NCI-H748 treated with DMSO at 0.1 percent for 48 hours (cell line): ENCODE measurements around the gene VAMP2.
"Not testable (repeated sequence)": the region's sequence is repeated elsewhere in the genome, so short reads cannot be mapped to it uniquely, and the experiment has no call there.

Experiments
- DNase-seq: peaks from one replicate; lab custom pipeline; 2025; lab: John Stamatoyannopoulos, UW

Gene VAMP2

GRCh38 chr17:8176197-8176940 is 13.6 kb upstream of the VAMP2 start, which contains the start of gene TMEM107:
TMEM107 (minus strand) TSS chr17:8176380; CDS start chr17:8176286, 94 bp downstream.
- DNase-seq, result peak; percentile 93

- DNase-seq, result no peak
Observed at GRCh38 chr17:8175795-8176196, 13.0 kb upstream of the VAMP2 start.

- DNase-seq, result no peak
Observed at GRCh38 chr17:8173871-8174322, 11.1 kb upstream of the VAMP2 start.

- peak; percentile 99 for DNase-seq
Observed at GRCh38 chr17:8173056-8173870, 10.5 kb upstream of the VAMP2 start.

- not testable (repeated sequence) for DNase-seq
Observed at GRCh38 chr17:8170186-8170585, 7.4 kb upstream of the VAMP2 start.

GRCh38 chr17:8167526-8167925 is 4.8 kb upstream of the VAMP2 start:
- no peak for DNase-seq

- DNase-seq, result no peak
Observed at GRCh38 chr17:8166731-8167130, 4.0 kb upstream of the VAMP2 start.

- DNase-seq, result no peak
Observed at GRCh38 chr17:8164815-8165131, 2.0 kb upstream of the VAMP2 start.

GRCh38 chr17:8163978-8164814 is 1.4 kb upstream of the VAMP2 start:
- no peak for DNase-seq

GRCh38 chr17:8162997-8163977 is 539 bp upstream of the VAMP2 start:
- no peak for DNase-seq

- DNase-seq, result no peak
Observed at GRCh38 chr17:8161289-8162232, 1.2 kb downstream of the VAMP2 start.

- no peak for DNase-seq
Observed at GRCh38 chr17:8160741-8161221, 2.0 kb downstream of the VAMP2 start.

- no peak for DNase-seq
Observed at GRCh38 chr17:8160224-8160577, 2.5 kb downstream of the VAMP2 start.

- no peak for DNase-seq
Observed at GRCh38 chr17:8159459-8160223, 3.1 kb downstream of the VAMP2 start.

GRCh38 chr17:8159032-8159400 is 3.7 kb downstream of the VAMP2 start:
- no peak for DNase-seq

- DNase-seq, result peak; percentile 90
Observed at GRCh38 chr17:8158267-8159031, 4.3 kb downstream of the VAMP2 start.

GRCh38 chr17:8156246-8156992 is 6.3 kb downstream of the VAMP2 start:
- DNase-seq, result peak; percentile 100

- no peak for DNase-seq
Observed at GRCh38 chr17:8155996-8156245, 6.8 kb downstream of the VAMP2 start.
